Right renal cortex interstitium (tissue), 3 donors: ENCODE data around the gene FANCG. TPM values are rescaled to one million over a fixed set of nuclear protein-coding genes. Genes with fewer than 3 reads are reported as not detected.

Source experiments
- DNase-seq, 3 donors: peaks; one replicate each; pipeline ENCODE4 v3.0.0-alpha.2; 2013; ENCODE audit warnings: low read depth in 3 of 3, low spot score in 2 of 3
- polyA plus RNA-seq, 3 donors: library from polyadenylated mRNA; unstranded; fragments of 120-200 nt; gene quantifications; one replicate each; pipeline ENCODE4 v1.2.1, GENCODE V29; 2013; ENCODE audit not compliant: insufficient read length in 3 of 3

The FANCG gene
- polyA plus RNA-seq = 10 to 100 TPM; 41.3 to 44.6 (median 42.1) TPM

- DNase-seq = peak; percentile 77 to 88 (median 84)
Measured at GRCh38 chr9:35079426-35080341, at the start of gene FANCG. FANCG (minus strand) TSS chr9:35079942; CDS start chr9:35079524, 418 bp downstream.

- DNase-seq = peak; percentile 85 to 90 (median 89)
Measured at GRCh38 chr9:35116898-35117551, 37.3 kb upstream of the FANCG start.

- no peak for DNase-seq
Measured at GRCh38 chr9:35116539-35116897, 36.8 kb upstream of the FANCG start.

- peak; percentile 93 to 96 (median 93) for DNase-seq
Measured at GRCh38 chr9:35115680-35116538, 36.2 kb upstream of the FANCG start, which contains the start of gene ATOSB. ATOSB (minus strand) TSS chr9:35115862; CDS start chr9:35108274, 7,588 bp downstream.

GRCh38 chr9:35114840-35115628 lies 35.3 kb upstream of the FANCG start:
- DNase-seq = no peak

GRCh38 chr9:35114113-35114839 lies 34.5 kb upstream of the FANCG start:
- DNase-seq = peak in 1 of 3 donors; percentile 48

GRCh38 chr9:35112257-35113020 lies 32.7 kb upstream of the FANCG start:
- DNase-seq = no peak

GRCh38 chr9:35111001-35111933 lies 31.5 kb upstream of the FANCG start:
- DNase-seq = peak; percentile 88 to 93 (median 92)

GRCh38 chr9:35110327-35110761 lies 30.6 kb upstream of the FANCG start:
- no peak for DNase-seq

- no peak for DNase-seq
Measured at GRCh38 chr9:35108946-35109575, 29.3 kb upstream of the FANCG start.

- no peak for DNase-seq
Measured at GRCh38 chr9:35108461-35108860, 28.7 kb upstream of the FANCG start.

- no peak for DNase-seq
Measured at GRCh38 chr9:35107297-35108290, 27.9 kb upstream of the FANCG start.

GRCh38 chr9:35106343-35106730 lies 26.6 kb upstream of the FANCG start:
- no peak for DNase-seq

- no peak for DNase-seq
Measured at GRCh38 chr9:35105571-35106342, 26.0 kb upstream of the FANCG start.

GRCh38 chr9:35105126-35105525 lies 25.4 kb upstream of the FANCG start:
- DNase-seq = no peak
